ENCODE data around the gene NUMBL.

GRCh38 chr19:40642757-40643305 lies 47.6 kb downstream of the NUMBL start:
- no peak for TF ChIP-seq POLR2AphosphoS5 (IDR thresholded peaks at IDR 0.05; ENCODE audit: low read depth, low read length)
- no peak for TF ChIP-seq TAF1 (IDR thresholded peaks at IDR 0.05; ENCODE audit: borderline replicate concordance, insufficient read depth, low read length)
